AG04450 (cell line): Measurements from ENCODE around the gene C11orf91. TPM values are rescaled to one million over a fixed set of nuclear protein-coding genes. Genes with fewer than 3 reads are reported as not detected.
"Not testable (repeated sequence)": the region's sequence is repeated elsewhere in the genome, so short reads cannot be mapped to it uniquely, and the experiment has no call there.

Experiments used
- CTCF ChIA-PET: fragments of 300-600, 350-600 bp; formaldehyde crosslinking; extraction: SDS; loops from one replicate; lab custom pipeline; 2022; ENCODE audit warnings: antibody characterized with exemption, inconsistent platforms; lab: Charles Lee
- POLR2A ChIA-PET: fragments of 350-600 bp; formaldehyde crosslinking; extraction: SDS; loops from one replicate; lab custom pipeline; 2021; ENCODE audit warnings: antibody characterized with exemption, inconsistent platforms; lab: Yijun Ruan, JAX
- DNase-seq: peaks from one replicate; pipeline ENCODE4 v3.0.0-alpha.2; 2011; ENCODE audit warnings: low read depth, low spot score
- H3K27ac ChIP-seq: one replicate; pipeline ENCODE4 v1.5.1; 2012; ENCODE audit warnings: low read depth, low read length, control low read depth
- H3K27me3 ChIP-seq: one replicate; pipeline ENCODE4 v1.6.0; 2012; ENCODE audit warnings: low read length; ENCODE audit not compliant: control insufficient read depth, insufficient read depth
- H3K4me3 ChIP-seq: 2 replicates; pipeline ENCODE4 v1.5.1; 2011; ENCODE audit warnings: mild to moderate bottlenecking, low read depth, low read length, control low read depth
- H3K9me3 ChIP-seq: 2 replicates; pipeline ENCODE4 v1.5.1; 2012; ENCODE audit warnings: low read length; ENCODE audit not compliant: control insufficient read depth, insufficient read depth
- polyA plus RNA-seq: library from polyadenylated mRNA; depleted of rRNA; stranded (reverse); fragments of >200 nt; gene quantifications from 2 replicates; pipeline ENCODE4 v1.2.3, GENCODE V29; 2011
- TF ChIP-seq, protein P1 (sequence below): IDR thresholded peaks from 2 replicates; pipeline ENCODE4 v1.5.1; 2011; ENCODE audit warnings: low read depth, low read length, control low read depth, inconsistent platforms

C11orf91 gene
- polyA plus RNA-seq, 1 experiment, result not detected

- H3K27me3 ChIP-seq, result no peaks in the 10 kb centered on the region
- TF ChIP-seq, protein P1, sequence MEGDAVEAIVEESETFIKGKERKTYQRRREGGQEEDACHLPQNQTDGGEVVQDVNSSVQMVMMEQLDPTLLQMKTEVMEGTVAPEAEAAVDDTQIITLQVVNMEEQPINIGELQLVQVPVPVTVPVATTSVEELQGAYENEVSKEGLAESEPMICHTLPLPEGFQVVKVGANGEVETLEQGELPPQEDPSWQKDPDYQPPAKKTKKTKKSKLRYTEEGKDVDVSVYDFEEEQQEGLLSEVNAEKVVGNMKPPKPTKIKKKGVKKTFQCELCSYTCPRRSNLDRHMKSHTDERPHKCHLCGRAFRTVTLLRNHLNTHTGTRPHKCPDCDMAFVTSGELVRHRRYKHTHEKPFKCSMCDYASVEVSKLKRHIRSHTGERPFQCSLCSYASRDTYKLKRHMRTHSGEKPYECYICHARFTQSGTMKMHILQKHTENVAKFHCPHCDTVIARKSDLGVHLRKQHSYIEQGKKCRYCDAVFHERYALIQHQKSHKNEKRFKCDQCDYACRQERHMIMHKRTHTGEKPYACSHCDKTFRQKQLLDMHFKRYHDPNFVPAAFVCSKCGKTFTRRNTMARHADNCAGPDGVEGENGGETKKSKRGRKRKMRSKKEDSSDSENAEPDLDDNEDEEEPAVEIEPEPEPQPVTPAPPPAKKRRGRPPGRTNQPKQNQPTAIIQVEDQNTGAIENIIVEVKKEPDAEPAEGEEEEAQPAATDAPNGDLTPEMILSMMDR, result no peak
- no peak for DNase-seq
- no peak overlapping the region for H3K4me3 ChIP-seq
- H3K27ac ChIP-seq, result no peak overlapping the region
- ChIA-PET POLR2A (no interaction called here), CTCF (interaction anchor here (0.5 to 9.9 kb wide), 5 partner anchors 51 to 321 kb away, joined by 3 to 210 read pairs (median 6); partner anchors contain the start of gene CD59)
- H3K9me3 ChIP-seq, result no peaks in the 10 kb centered on the region
Measured at GRCh38 chr11:33685082-33685481, 15.5 kb downstream of the C11orf91 start.

DNA sequence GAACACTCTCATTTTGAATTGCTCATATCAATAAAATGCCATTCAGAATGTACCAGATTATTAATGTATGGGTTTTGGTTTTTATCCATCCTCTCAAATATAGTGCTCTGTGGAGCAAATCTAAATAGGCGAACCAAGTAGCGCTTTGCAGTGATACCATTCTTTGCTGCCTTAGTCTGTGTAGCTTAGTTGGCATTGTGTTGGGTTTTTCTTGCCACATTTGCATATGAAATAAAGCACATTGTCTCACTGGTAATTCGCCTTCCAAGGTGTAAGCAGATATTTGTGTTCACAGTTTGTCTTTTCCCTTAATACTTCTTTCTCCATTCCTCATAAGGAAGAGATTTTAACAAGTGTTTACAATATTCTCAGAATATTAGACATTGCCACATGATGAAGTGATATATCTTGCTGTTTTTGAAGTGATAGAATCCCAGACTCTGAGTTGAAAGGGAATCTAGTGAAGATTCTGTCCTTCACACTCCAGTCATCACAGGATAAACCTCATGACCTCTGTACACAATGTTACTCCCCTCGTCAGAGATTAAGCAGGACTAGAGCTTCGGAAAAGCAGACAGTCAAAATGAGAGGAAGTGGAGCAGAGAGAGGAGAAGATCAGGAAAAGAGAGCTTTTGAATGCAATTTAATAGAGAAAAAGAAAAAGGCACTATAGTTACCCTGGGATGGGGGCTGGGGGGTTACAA, 16.5 kb downstream of the C11orf91 start:
- Histone ChIP-seq H3K27ac (no peak overlapping the region), H3K27me3 (no peaks in the 10 kb centered on the region), H3K9me3 (no peaks in the 10 kb centered on the region), H3K4me3 (no peak overlapping the region)
- POLR2A ChIA-PET, result no interaction called here
- TF ChIP-seq, protein P1, result no peak
- no peak for DNase-seq
- CTCF ChIA-PET, result interaction anchor here (2.1 to 9.9 kb wide), 2 partner anchors 140 to 320 kb away, joined by 6 to 210 read pairs; no protein-coding TSS in a partner anchor

GRCh38 chr11:33682446-33682845, 18.2 kb downstream of the C11orf91 start:
- ChIA-PET POLR2A (no interaction called here), CTCF (interaction anchor here (1.9 kb wide), 1 partner anchor 60 kb away, joined by 5 read pairs; no protein-coding TSS in a partner anchor)
- H3K27me3 ChIP-seq, result no peaks in the 10 kb centered on the region
- H3K27ac ChIP-seq, result no peak overlapping the region
- no peak for DNase-seq
- no peaks in the 10 kb centered on the region for H3K9me3 ChIP-seq
- H3K4me3 ChIP-seq, result no peak overlapping the region
- TF ChIP-seq, protein P1, result peak; percentile 38

DNA sequence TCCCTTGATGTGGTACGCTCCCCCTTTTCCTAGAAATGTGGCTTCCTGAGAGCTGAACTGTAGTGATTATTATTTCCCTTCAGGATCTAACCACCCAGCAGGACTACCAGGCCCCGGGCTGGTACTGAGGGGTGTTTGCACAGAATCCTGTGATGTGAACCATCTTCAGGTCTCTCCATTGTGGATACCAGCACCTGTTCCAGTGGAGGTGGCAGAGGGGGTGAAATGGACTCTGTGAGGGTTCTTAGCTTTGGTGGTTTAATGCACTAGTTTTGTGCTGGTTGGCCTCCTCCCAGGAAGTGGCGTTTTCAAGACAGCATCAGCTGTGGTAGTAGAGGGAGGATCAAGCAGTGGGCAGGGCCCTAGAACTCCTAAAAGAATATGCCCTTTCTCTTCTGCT, 18.6 kb downstream of the C11orf91 start:
- no peak for DNase-seq
- Histone ChIP-seq H3K4me3 (no peak overlapping the region), H3K27ac (no peak overlapping the region), H3K9me3 (no peaks in the 10 kb centered on the region), H3K27me3 (no peaks in the 10 kb centered on the region)
- ChIA-PET CTCF (interaction anchor here (1.9 kb wide), 1 partner anchor 61 kb away, joined by 5 read pairs; no protein-coding TSS in a partner anchor), POLR2A (no interaction called here)
- TF ChIP-seq, protein P1, result no peak

DNA sequence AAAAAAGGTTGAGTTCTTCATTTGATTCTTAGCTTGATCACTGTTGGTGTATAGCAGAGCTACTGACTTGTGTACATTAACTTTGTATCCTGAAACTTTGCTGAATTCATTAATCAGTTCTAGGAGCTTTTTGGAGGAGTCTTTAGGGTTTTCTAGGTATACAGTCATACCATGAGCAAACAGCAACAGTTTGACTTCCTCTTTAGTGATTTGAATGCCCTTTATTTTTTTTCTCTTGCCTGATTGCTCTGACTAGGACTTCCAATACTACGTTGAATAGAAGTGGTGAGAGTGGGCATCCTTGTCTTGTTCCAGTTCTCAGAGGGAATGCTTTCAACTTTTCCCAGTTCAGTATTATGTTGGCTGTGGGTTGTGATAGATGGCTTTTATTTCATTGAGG, 22.0 kb downstream of the C11orf91 start:
- DNase-seq, H3K27ac ChIP-seq, H3K4me3 ChIP-seq, H3K27me3 ChIP-seq, POLR2A ChIA-PET, H3K9me3 ChIP-seq: not testable (repeated sequence)
- CTCF ChIA-PET, result interaction anchor here (1.8 kb wide), 1 partner anchor 10 kb away, joined by 6 read pairs; no protein-coding TSS in a partner anchor
